ENCODE measurements around the gene CMBL.

Gene CMBL

GRCh38 chr5:10320793-10321192, 13.1 kb upstream of the CMBL start:
- Histone ChIP-seq H3K27ac (ENCODE audit: low read length) (no peak overlapping the region), H3K4me1 (ENCODE audit: low read length) (peaks cover 11% of the 10 kb centered on the region), H3K9me3 (ENCODE audit: insufficient read depth, low read length) (no peaks in the 10 kb centered on the region), H4K20me1 (ENCODE audit: insufficient read depth, low read length) (no peaks in the 10 kb centered on the region), H3K36me3 (replicated peaks; ENCODE audit: low read depth, low read length) (no peaks in the 10 kb centered on the region), H3K79me2 (ENCODE audit: low read length) (no peaks in the 10 kb centered on the region), H3K4me2 (ENCODE audit: low read length) (no peak overlapping the region), H3K4me3 (ENCODE audit: low read length) (no peak overlapping the region), H2AFZ (ENCODE audit: low read depth, low read length) (no peak overlapping the region), H3K27me3 (ENCODE audit: low read depth, low read length) (no peaks in the 10 kb centered on the region), H3K9ac (ENCODE audit: low read length) (no peak overlapping the region)
- TF ChIP-seq EZH2phosphoT487 (IDR thresholded peaks at IDR 0.05; ENCODE audit: low read depth) (no peak), CTCF (IDR thresholded peaks at IDR 0.05; ENCODE audit: low read depth, low read length) (no peak)

- Histone ChIP-seq H3K79me2 (ENCODE audit: low read length) (no peaks in the 10 kb centered on the region), H3K27ac (ENCODE audit: low read length) (no peak overlapping the region), H3K4me1 (ENCODE audit: low read length) (peaks cover 11% of the 10 kb centered on the region), H3K9me3 (ENCODE audit: insufficient read depth, low read length) (no peaks in the 10 kb centered on the region), H3K36me3 (replicated peaks; ENCODE audit: low read depth, low read length) (no peaks in the 10 kb centered on the region), H2AFZ (ENCODE audit: low read depth, low read length) (no peak overlapping the region), H3K4me2 (ENCODE audit: low read length) (no peak overlapping the region), H3K27me3 (ENCODE audit: low read depth, low read length) (no peaks in the 10 kb centered on the region), H4K20me1 (ENCODE audit: insufficient read depth, low read length) (no peaks in the 10 kb centered on the region), H3K4me3 (ENCODE audit: low read length) (no peak overlapping the region), H3K9ac (ENCODE audit: low read length) (no peak overlapping the region)
- TF ChIP-seq EZH2phosphoT487 (IDR thresholded peaks at IDR 0.05; ENCODE audit: low read depth): no peak
- no peak for TF ChIP-seq CTCF (IDR thresholded peaks at IDR 0.05; ENCODE audit: low read depth, low read length)
Observed at GRCh38 chr5:10319202-10319851, 11.6 kb upstream of the CMBL start.

GRCh38 chr5:10317825-10318682, 10.4 kb upstream of the CMBL start:
- Histone ChIP-seq H2AFZ (ENCODE audit: low read depth, low read length) (no peak overlapping the region), H3K27ac (ENCODE audit: low read length) (peak overlapping the region; percentile 58)

More at GRCh38 chr5:10317825-10318682, 10.4 kb upstream of the CMBL start:
- Histone ChIP-seq H3K27me3 (ENCODE audit: low read depth, low read length) (no peaks in the 10 kb centered on the region), H3K79me2 (ENCODE audit: low read length) (no peaks in the 10 kb centered on the region), H3K4me2 (ENCODE audit: low read length) (peak overlapping the region; percentile 12; the same call in 1 of the 2 replicates), H4K20me1 (ENCODE audit: insufficient read depth, low read length) (no peaks in the 10 kb centered on the region), H3K36me3 (replicated peaks; ENCODE audit: low read depth, low read length) (no peaks in the 10 kb centered on the region), H3K9ac (ENCODE audit: low read length) (no peak overlapping the region), H3K4me3 (ENCODE audit: low read length) (no peak overlapping the region), H3K9me3 (ENCODE audit: insufficient read depth, low read length) (no peaks in the 10 kb centered on the region), H3K4me1 (ENCODE audit: low read length) (peaks cover 11% of the 10 kb centered on the region)
- TF ChIP-seq EZH2phosphoT487 (IDR thresholded peaks at IDR 0.05; ENCODE audit: low read depth): no peak
- TF ChIP-seq CTCF (IDR thresholded peaks at IDR 0.05; ENCODE audit: low read depth, low read length): no peak

Data from OCI-LY3 (cell line).